Activated CD8-positive, alpha-beta T cell treated with anti-CD3 and anti-CD28 coated beads for 36 hours (primary cell): ENCODE data around the gene KLHL4. TPM values are rescaled to one million over a fixed set of nuclear protein-coding genes. Genes with fewer than 3 reads are reported as not detected.

Experiments
- ATAC-seq: fragments of 200-7000 bp; cut with Tn5 transposase; one replicate; pipeline ENCODE4 v1.10.0; 2021; ENCODE audit warnings: mild to moderate bottlenecking, moderate library complexity
- CTCF ChIA-PET: fragments of 350-600 bp; sonication (Branson Sonifier 250); formaldehyde crosslinking; loops from one replicate; lab custom pipeline; 2021; ENCODE audit warnings: antibody characterized with exemption; lab: Charles Lee
- POLR2A ChIA-PET: fragments of 350-600 bp; sonication (Branson Sonifier 250); formaldehyde crosslinking; loops from one replicate; lab custom pipeline; 2021; ENCODE audit warnings: antibody characterized with exemption; lab: Charles Lee
- DNase-seq: peaks from one replicate; pipeline ENCODE4 v3.0.0-alpha.2; 2020
- H3K27ac Mint-ChIP-seq: one replicate; pipeline ENCODE4 v1.8.0; 2021; ENCODE audit warnings: mild to moderate bottlenecking, mixed read lengths
- H3K27me3 Mint-ChIP-seq: one replicate; pipeline ENCODE4 v1.8.0; 2021; ENCODE audit warnings: mixed read lengths
- H3K36me3 Mint-ChIP-seq: one replicate; pipeline ENCODE4 v1.8.0; 2021; ENCODE audit warnings: low read depth, mixed read lengths
- H3K4me1 Mint-ChIP-seq: one replicate; pipeline ENCODE4 v1.8.0; 2021; ENCODE audit warnings: low read depth, mixed read lengths
- H3K4me3 Mint-ChIP-seq: one replicate; pipeline ENCODE4 v1.8.0; 2021; ENCODE audit warnings: mild to moderate bottlenecking, moderate library complexity, mixed read lengths
- H3K9me3 Mint-ChIP-seq: one replicate; pipeline ENCODE4 v1.8.0; 2021; ENCODE audit warnings: mixed read lengths
- intact Hi-C: fragments of 100-400 bp; cut with micrococcal nuclease; formaldehyde crosslinking; loops from one replicate; pipeline ENCODE4 v1.10.0; 2022
- total RNA-seq, 2 experiments: library from RNA; stranded (reverse); gene quantifications; one replicate each; pipeline ENCODE4 v1.2.3, GENCODE V29; 2021
- TF ChIP-seq, protein P1 (sequence below): fragments of 200-600 bp; IDR thresholded peaks from one replicate; pipeline ENCODE4 v1.8.0; 2022; ENCODE audit warnings: antibody characterized with exemption, mild to moderate bottlenecking

Gene KLHL4
- total RNA-seq, 2 experiments from 2014 or later = not detected

DNA sequence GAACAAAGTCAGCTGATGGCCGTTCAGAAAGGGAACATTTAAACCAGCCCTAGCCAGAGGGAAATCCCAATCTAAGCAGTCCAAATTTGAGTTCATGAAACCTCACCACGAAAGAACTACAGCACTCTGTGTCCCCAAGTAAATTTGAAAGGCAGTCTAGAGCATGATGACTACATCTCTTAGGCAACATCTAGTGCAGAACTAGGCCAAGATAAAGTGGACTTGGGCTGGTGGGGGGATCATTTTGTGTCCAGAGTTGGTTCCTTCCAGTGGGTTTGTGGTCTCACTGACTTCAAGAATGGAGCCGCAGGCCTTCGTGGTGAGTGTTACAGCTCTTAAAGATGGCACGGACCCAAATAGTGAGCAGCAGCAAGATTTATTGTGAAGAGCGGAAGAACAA, 64.9 kb downstream of the KLHL4 start:
- Mint-ChIP-seq H3K9me3 (no peaks in the 10 kb centered on the region), H3K27me3 (no peaks in the 10 kb centered on the region), H3K27ac (no peak overlapping the region), H3K4me3 (no peak overlapping the region), H3K36me3 (no peaks in the 10 kb centered on the region), H3K4me1 (no peaks in the 10 kb centered on the region)
- POLR2A ChIA-PET = no interaction called here
- DNase-seq (no peak), ATAC-seq (no peak)
- CTCF ChIA-PET = no interaction called here
- TF ChIP-seq, protein P1, sequence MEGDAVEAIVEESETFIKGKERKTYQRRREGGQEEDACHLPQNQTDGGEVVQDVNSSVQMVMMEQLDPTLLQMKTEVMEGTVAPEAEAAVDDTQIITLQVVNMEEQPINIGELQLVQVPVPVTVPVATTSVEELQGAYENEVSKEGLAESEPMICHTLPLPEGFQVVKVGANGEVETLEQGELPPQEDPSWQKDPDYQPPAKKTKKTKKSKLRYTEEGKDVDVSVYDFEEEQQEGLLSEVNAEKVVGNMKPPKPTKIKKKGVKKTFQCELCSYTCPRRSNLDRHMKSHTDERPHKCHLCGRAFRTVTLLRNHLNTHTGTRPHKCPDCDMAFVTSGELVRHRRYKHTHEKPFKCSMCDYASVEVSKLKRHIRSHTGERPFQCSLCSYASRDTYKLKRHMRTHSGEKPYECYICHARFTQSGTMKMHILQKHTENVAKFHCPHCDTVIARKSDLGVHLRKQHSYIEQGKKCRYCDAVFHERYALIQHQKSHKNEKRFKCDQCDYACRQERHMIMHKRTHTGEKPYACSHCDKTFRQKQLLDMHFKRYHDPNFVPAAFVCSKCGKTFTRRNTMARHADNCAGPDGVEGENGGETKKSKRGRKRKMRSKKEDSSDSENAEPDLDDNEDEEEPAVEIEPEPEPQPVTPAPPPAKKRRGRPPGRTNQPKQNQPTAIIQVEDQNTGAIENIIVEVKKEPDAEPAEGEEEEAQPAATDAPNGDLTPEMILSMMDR = no peak
- intact Hi-C loops = no loop called here

DNA sequence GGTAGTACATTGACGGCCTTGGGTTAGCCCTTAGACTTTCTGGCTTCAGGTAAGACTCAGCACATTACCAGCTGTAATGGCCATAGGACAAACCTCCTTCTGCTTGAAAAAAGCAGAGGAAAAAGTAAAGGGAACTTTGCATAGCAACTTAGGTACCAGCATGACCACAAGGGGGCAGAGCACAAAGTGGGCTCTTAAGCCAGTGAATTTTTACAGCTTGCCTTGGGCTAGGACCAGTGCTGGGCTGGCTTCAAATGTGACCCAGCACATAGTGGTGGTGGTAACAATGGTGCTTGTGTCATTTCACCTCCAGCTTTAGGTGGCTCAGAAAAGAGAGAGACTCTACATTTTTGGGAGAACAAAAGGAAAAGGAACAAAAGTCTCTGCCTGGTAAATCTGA, 66.1 kb downstream of the KLHL4 start:
- H3K36me3 Mint-ChIP-seq = no peaks in the 10 kb centered on the region
- no peak overlapping the region for H3K4me3 Mint-ChIP-seq
- intact Hi-C loops = no loop called here
- H3K4me1 Mint-ChIP-seq = no peaks in the 10 kb centered on the region
- ChIA-PET POLR2A (no interaction called here), CTCF (interaction anchor here (0.6 kb wide), 1 partner anchor 10 kb away, joined by 3 read pairs; no protein-coding TSS in a partner anchor)
- no peak for ATAC-seq
- no peaks in the 10 kb centered on the region for H3K27me3 Mint-ChIP-seq
- TF ChIP-seq, protein P1 = peak; percentile 15
- no peak for DNase-seq
- no peak overlapping the region for H3K27ac Mint-ChIP-seq
- H3K9me3 Mint-ChIP-seq = peaks cover 2% of the 10 kb centered on the region

DNA sequence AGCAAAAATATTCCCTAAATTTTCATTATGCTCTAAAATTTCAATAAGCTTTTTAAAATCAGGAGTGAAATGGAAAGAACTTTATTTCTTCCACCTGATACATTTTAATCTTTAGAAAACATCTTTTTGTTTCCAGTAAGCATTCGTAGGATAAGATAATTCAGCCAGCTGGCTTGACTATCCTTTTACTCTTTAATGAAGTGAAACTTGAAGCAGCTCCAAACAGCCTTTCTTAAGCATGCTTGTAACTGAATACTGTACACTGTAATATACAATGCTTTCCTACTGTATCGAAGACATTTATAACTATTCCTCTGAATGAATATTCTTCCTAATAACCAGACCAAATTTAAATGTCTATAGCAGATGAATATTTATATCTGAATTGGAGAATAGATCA, 98.8 kb downstream of the KLHL4 start:
- DNase-seq (no peak), ATAC-seq (no peak)
- POLR2A ChIA-PET = no interaction called here
- intact Hi-C loops = no loop called here
- CTCF ChIA-PET = no interaction called here
- TF ChIP-seq, protein P1 = no peak
- Mint-ChIP-seq H3K4me3 (no peak overlapping the region), H3K9me3 (no peaks in the 10 kb centered on the region), H3K27me3 (no peaks in the 10 kb centered on the region), H3K36me3 (no peaks in the 10 kb centered on the region), H3K4me1 (no peaks in the 10 kb centered on the region), H3K27ac (no peak overlapping the region)

DNA sequence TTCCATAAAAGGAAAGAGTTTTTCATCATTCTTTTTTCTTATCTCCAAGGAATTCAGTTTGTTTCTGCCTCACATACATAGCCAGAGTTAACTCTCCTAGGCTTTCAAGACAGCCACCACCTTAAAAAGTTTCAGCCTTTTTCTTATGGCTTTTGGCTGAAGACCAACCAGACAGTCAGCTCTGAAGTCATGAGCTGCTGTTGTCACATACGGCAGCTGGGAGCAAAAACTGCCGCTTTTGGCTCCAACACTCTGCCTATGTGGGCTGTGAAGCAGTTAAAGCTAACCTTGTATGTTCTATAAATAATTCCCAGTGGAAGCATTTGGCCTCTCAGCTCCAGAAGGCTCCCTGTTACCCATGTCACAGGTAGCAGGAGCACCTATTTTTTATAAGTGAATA, 104.1 kb downstream of the KLHL4 start:
- TF ChIP-seq, protein P1 = no peak
- H3K36me3 Mint-ChIP-seq = no peaks in the 10 kb centered on the region
- CTCF ChIA-PET = no interaction called here
- no peaks in the 10 kb centered on the region for H3K4me1 Mint-ChIP-seq
- intact Hi-C loops = no loop called here
- no peak for ATAC-seq
- no peak overlapping the region for H3K27ac Mint-ChIP-seq
- POLR2A ChIA-PET = no interaction called here
- H3K9me3 Mint-ChIP-seq = no peaks in the 10 kb centered on the region
- no peaks in the 10 kb centered on the region for H3K27me3 Mint-ChIP-seq
- no peak for DNase-seq
- no peak overlapping the region for H3K4me3 Mint-ChIP-seq

DNA sequence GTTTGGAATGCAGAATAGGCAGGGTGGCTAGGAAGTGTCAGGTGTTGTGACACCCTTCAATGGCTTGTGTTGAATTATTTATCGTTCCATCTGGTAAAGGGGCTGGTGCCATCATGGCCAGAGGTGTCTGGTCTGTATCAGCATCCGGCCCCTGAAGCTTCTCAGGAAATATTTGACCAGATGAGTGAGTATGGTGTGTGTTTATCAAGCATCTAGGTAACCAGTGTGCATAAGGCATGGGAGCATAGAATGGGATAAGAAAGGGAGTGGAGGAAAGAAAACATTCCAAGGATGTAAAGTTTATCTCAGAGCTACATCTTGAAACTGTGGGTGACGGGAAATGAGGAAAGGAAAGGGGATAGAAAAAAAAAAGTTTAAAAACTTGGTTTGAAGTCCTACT, 109.4 kb downstream of the KLHL4 start:
- Mint-ChIP-seq H3K9me3 (no peaks in the 10 kb centered on the region), H3K27me3 (no peaks in the 10 kb centered on the region), H3K36me3 (no peaks in the 10 kb centered on the region), H3K4me1 (no peaks in the 10 kb centered on the region), H3K27ac (no peak overlapping the region), H3K4me3 (no peak overlapping the region)
- ATAC-seq = no peak
- TF ChIP-seq, protein P1 = no peak
- ChIA-PET CTCF (no interaction called here), POLR2A (no interaction called here)
- DNase-seq = no peak
- intact Hi-C loops = no loop called here
